HUDEP-2 (cell line): Measurements from ENCODE around the gene ROBO1.

Source experiments
- DNase-seq, 76 experiments: peaks; one replicate each; lab custom pipeline; 2025; ENCODE audit not compliant: unreplicated experiment in 76 of 76; lab: John Stamatoyannopoulos, UW

The ROBO1 gene

GRCh38 chr3:79103307-79103706 is 664.5 kb downstream of the ROBO1 start:
- DNase-seq = no peak

- DNase-seq = no peak
Measured at GRCh38 chr3:79097964-79098660, 669.7 kb downstream of the ROBO1 start.

- DNase-seq = no peak
Measured at GRCh38 chr3:79094654-79095053, 673.1 kb downstream of the ROBO1 start.

GRCh38 chr3:79086514-79086913 is 681.3 kb downstream of the ROBO1 start:
- DNase-seq = peak in 23 of 76 experiments; percentile 0 to 51 (median 6)

GRCh38 chr3:79085171-79085570 is 682.6 kb downstream of the ROBO1 start:
- DNase-seq = no peak

GRCh38 chr3:79081335-79081734 is 686.5 kb downstream of the ROBO1 start:
- no peak for DNase-seq

GRCh38 chr3:79074558-79074957 is 693.2 kb downstream of the ROBO1 start:
- DNase-seq = no peak

GRCh38 chr3:79067734-79068133 is 700.1 kb downstream of the ROBO1 start:
- DNase-seq = no peak

GRCh38 chr3:79066481-79066880 is 701.3 kb downstream of the ROBO1 start:
- no peak for DNase-seq

- no peak for DNase-seq
Measured at GRCh38 chr3:79063624-79064023, 704.2 kb downstream of the ROBO1 start.

- no peak for DNase-seq
Measured at GRCh38 chr3:79057756-79058155, 710.0 kb downstream of the ROBO1 start.

GRCh38 chr3:79056498-79056897 is 711.3 kb downstream of the ROBO1 start:
- DNase-seq = no peak

GRCh38 chr3:79052054-79052681 is 715.6 kb downstream of the ROBO1 start:
- no peak for DNase-seq

- no peak for DNase-seq
Measured at GRCh38 chr3:79047581-79047980, 720.2 kb downstream of the ROBO1 start.

- no peak for DNase-seq
Measured at GRCh38 chr3:79041621-79042020, 726.2 kb downstream of the ROBO1 start.

- DNase-seq = no peak
Measured at GRCh38 chr3:79040701-79041100, 727.1 kb downstream of the ROBO1 start.

GRCh38 chr3:79040091-79040490 is 727.7 kb downstream of the ROBO1 start:
- DNase-seq = no peak

GRCh38 chr3:79039192-79039591 is 728.6 kb downstream of the ROBO1 start:
- no peak for DNase-seq

- no peak for DNase-seq
Measured at GRCh38 chr3:79038636-79039035, 729.2 kb downstream of the ROBO1 start.

- DNase-seq = no peak
Measured at GRCh38 chr3:79038057-79038456, 729.7 kb downstream of the ROBO1 start.

- peak in 11 of 76 experiments; percentile 0 to 45 (median 5) for DNase-seq
Measured at GRCh38 chr3:79032686-79033318, 735.0 kb downstream of the ROBO1 start.

- DNase-seq = no peak
Measured at GRCh38 chr3:79030157-79030556, 737.6 kb downstream of the ROBO1 start.
